HepG2 (cell line): ENCODE data around the gene DNASE1L2. TPM values are rescaled to one million over a fixed set of nuclear protein-coding genes. Genes with fewer than 3 reads are reported as not detected.
A peak's percentile ranks its signal among the peaks of the same experiment; 100 is the strongest.

Source experiments
- ATF4 ChIP-seq, 2 experiments: fragments of 450-650 bp in 1 of 2; sonication (generic) in 1 of 2; formaldehyde crosslinking; IDR thresholded peaks; 2 replicates each; pipeline versions ENCODE4 v1.5.0 to v1.8.0; 2020 to 2022; ENCODE audit warnings: mild to moderate bottlenecking in 1 of 2, missing genetic modification reagents in 1 of 2
- GATAD1 ChIP-seq: IDR thresholded peaks from 2 replicates; pipeline ENCODE4 v1.6.1; 2016; ENCODE audit warnings: missing genetic modification reagents, missing compliant biosample characterization
- HMG20A ChIP-seq: IDR thresholded peaks from 2 replicates; pipeline ENCODE4 v1.6.1; 2016; ENCODE audit warnings: borderline replicate concordance
- HNF4A ChIP-seq: sonication (generic); formaldehyde crosslinking; IDR thresholded peaks from 2 replicates; pipeline ENCODE4 v1.4.0; 2020; ENCODE audit warnings: missing genetic modification reagents
- HNRNPLL ChIP-seq: fragments of 200-400 bp; formaldehyde crosslinking; IDR thresholded peaks from 2 replicates; pipeline ENCODE4 v1.6.1; 2017; ENCODE audit warnings: mild to moderate bottlenecking, low read depth, low read length; ENCODE audit not compliant: poor library complexity, severe bottlenecking
- JUND ChIP-seq: sonication (generic); formaldehyde crosslinking; IDR thresholded peaks from 2 replicates; pipeline ENCODE4 v1.8.0; 2022; ENCODE audit warnings: mild to moderate bottlenecking, missing genetic modification reagents
- REXO4 ChIP-seq: sonication (generic); formaldehyde crosslinking; IDR thresholded peaks from 2 replicates; pipeline ENCODE4 v1.8.0; 2022; ENCODE audit warnings: missing genetic modification reagents, mild to moderate bottlenecking, borderline replicate concordance
- RFX1 ChIP-seq: fragments of 450-650 bp; IDR thresholded peaks from 2 replicates; pipeline ENCODE4 v1.6.1; 2017
- SIN3A ChIP-seq: IDR thresholded peaks from 2 replicates; pipeline ENCODE4 v1.6.1; 2011; ENCODE audit warnings: low read depth, mild to moderate bottlenecking, control low read depth, low read length, borderline replicate concordance
- SOX13 ChIP-seq, 3 experiments: fragments of 450-650 bp in 1 of 3; sonication (generic) in 1 of 3; formaldehyde crosslinking in 1 of 3; IDR thresholded peaks in 2 of 3; conservative IDR thresholded peaks in 1 of 3; 2 replicates each; pipeline versions ENCODE4 v1.5.0 to v1.6.1; 2016 to 2020; ENCODE audit warnings: antibody characterized with exemption in 1 of 3, mild to moderate bottlenecking in 1 of 3, missing compliant biosample characterization in 1 of 3, missing genetic modification reagents in 1 of 3, moderate library complexity in 1 of 3
- THYN1 ChIP-seq: sonication (generic); formaldehyde crosslinking; IDR thresholded peaks from 2 replicates; pipeline ENCODE4 v1.8.1; 2023; ENCODE audit warnings: low read depth, mild to moderate bottlenecking, moderate library complexity, missing genetic modification reagents, borderline replicate concordance
- ZNF224 ChIP-seq: sonication (generic); formaldehyde crosslinking; IDR thresholded peaks from 2 replicates; pipeline ENCODE4 v1.5.0; 2020; ENCODE audit warnings: mild to moderate bottlenecking, missing genetic modification reagents
- ZNF616 ChIP-seq: sonication (generic); formaldehyde crosslinking; IDR thresholded peaks from 2 replicates; pipeline ENCODE4 v1.5.0; 2020; ENCODE audit warnings: low read depth, mild to moderate bottlenecking, missing genetic modification reagents
- ZNF749 ChIP-seq: sonication (generic); formaldehyde crosslinking; IDR thresholded peaks from 2 replicates; pipeline ENCODE4 v1.8.0; 2022; ENCODE audit warnings: mild to moderate bottlenecking, missing genetic modification reagents, moderate library complexity, borderline replicate concordance
- ZNF768 ChIP-seq: sonication (generic); formaldehyde crosslinking; IDR thresholded peaks from 2 replicates; pipeline ENCODE4 v1.4.0; 2020; ENCODE audit warnings: missing genetic modification reagents
- ZNF784 ChIP-seq: sonication (generic); formaldehyde crosslinking; IDR thresholded peaks from 2 replicates; pipeline ENCODE4 v1.5.1; 2020; ENCODE audit warnings: missing genetic modification reagents, mild to moderate bottlenecking, borderline replicate concordance
- polyA plus RNA-seq, 8 experiments: library from polyadenylated mRNA; depleted of rRNA in 3 of 8; stranded (reverse) in 7 of 8; unstranded in 1 of 8; fragments of >200 nt; fragmentation: Illumina TruSeq in 4 of 8; extraction: Trizol in 4 of 8; gene quantifications; 2 replicates each; pipeline versions ENCODE4 v1.2.1 to v1.2.3, GENCODE V29; 2011 to 2016; ENCODE audit warnings: low read depth in 4 of 8, missing spikeins in 1 of 8, mixed read lengths in 1 of 8; ENCODE audit not compliant: insufficient read depth in 1 of 8
- total RNA-seq, 5 experiments: library from RNA; depleted of rRNA; stranded (reverse); fragments of >200 nt; fragmentation: Illumina TruSeq; extraction: Trizol; gene quantifications; 2 replicates each; pipeline ENCODE4 v1.2.3, GENCODE V29; 2016; ENCODE audit warnings: low read depth in 1 of 5
- TF ChIP-seq, protein P1 (sequence below): sonication (generic); formaldehyde crosslinking; IDR thresholded peaks from 2 replicates; pipeline ENCODE4 v1.4.0; 2020; ENCODE audit warnings: missing genetic modification reagents, borderline replicate concordance
- TF ChIP-seq, protein P2 (sequence below): sonication (generic); formaldehyde crosslinking; IDR thresholded peaks from 2 replicates; pipeline ENCODE4 v1.9.0; 2021; ENCODE audit warnings: missing genetic modification reagents, borderline replicate concordance
- TF ChIP-seq, protein P3 (sequence below): sonication (generic); formaldehyde crosslinking; IDR thresholded peaks from 2 replicates; pipeline ENCODE4 v1.5.1; 2020; ENCODE audit warnings: missing genetic modification reagents, mild to moderate bottlenecking, borderline replicate concordance

Gene DNASE1L2
- total and polyA plus RNA-seq, 2 of the 13 experiments (the other 11 are each of a cell fraction or from before 2014, with no cell fraction given) = 0.44 to 0.50 TPM

GRCh38 chr16:2213817-2214718 lies 22.2 kb upstream of the DNASE1L2 start (continued):
- TF ChIP-seq JUND (CRISPR knock-in tag) = no peak
- 0 out of 2 replicates have a peak, but pooled peaks have one; percentile 5 for TF ChIP-seq ZNF616 (CRISPR knock-in tag)
- no peak for TF ChIP-seq RFX1
- no peak for TF ChIP-seq ZNF749
- TF ChIP-seq HNRNPLL = no peak
- TF ChIP-seq ZNF784 (CRISPR knock-in tag) = peak; percentile 78; the same call in 1 of the 2 replicates
- no peak for TF ChIP-seq GATAD1 (CRISPR knock-in tag)
- no peak for TF ChIP-seq HNF4A (CRISPR knock-in tag)
- TF ChIP-seq ATF4 (CRISPR knock-in tag; IDR thresholded peaks at IDR 0.05) = no peak
- TF ChIP-seq SIN3A = no peak
- no peak for TF ChIP-seq HMG20A (CRISPR knock-in tag)
- no peak for TF ChIP-seq THYN1 (CRISPR knock-in tag)
- no peak for TF ChIP-seq SOX13 (IDR thresholded peaks at IDR 0.05)
- TF ChIP-seq SOX13 (CRISPR knock-in tag; conservative IDR thresholded peaks at IDR 0.05 in 1 of 2, IDR thresholded peaks at IDR 0.05 in 1 of 2) = no peak
- TF ChIP-seq, protein P1, sequence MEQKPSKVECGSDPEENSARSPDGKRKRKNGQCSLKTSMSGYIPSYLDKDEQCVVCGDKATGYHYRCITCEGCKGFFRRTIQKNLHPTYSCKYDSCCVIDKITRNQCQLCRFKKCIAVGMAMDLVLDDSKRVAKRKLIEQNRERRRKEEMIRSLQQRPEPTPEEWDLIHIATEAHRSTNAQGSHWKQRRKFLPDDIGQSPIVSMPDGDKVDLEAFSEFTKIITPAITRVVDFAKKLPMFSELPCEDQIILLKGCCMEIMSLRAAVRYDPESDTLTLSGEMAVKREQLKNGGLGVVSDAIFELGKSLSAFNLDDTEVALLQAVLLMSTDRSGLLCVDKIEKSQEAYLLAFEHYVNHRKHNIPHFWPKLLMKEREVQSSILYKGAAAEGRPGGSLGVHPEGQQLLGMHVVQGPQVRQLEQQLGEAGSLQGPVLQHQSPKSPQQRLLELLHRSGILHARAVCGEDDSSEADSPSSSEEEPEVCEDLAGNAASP (CRISPR knock-in tag) = no peak
- TF ChIP-seq ZNF224 = no peak
- TF ChIP-seq, protein P2, sequence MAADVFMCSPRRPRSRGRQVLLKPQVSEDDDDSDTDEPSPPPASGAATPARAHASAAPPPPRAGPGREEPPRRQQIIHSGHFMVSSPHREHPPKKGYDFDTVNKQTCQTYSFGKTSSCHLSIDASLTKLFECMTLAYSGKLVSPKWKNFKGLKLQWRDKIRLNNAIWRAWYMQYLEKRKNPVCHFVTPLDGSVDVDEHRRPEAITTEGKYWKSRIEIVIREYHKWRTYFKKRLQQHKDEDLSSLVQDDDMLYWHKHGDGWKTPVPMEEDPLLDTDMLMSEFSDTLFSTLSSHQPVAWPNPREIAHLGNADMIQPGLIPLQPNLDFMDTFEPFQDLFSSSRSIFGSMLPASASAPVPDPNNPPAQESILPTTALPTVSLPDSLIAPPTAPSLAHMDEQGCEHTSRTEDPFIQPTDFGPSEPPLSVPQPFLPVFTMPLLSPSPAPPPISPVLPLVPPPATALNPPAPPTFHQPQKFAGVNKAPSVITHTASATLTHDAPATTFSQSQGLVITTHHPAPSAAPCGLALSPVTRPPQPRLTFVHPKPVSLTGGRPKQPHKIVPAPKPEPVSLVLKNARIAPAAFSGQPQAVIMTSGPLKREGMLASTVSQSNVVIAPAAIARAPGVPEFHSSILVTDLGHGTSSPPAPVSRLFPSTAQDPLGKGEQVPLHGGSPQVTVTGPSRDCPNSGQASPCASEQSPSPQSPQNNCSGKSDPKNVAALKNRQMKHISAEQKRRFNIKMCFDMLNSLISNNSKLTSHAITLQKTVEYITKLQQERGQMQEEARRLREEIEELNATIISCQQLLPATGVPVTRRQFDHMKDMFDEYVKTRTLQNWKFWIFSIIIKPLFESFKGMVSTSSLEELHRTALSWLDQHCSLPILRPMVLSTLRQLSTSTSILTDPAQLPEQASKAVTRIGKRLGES = no peak
- TF ChIP-seq REXO4 (CRISPR knock-in tag) = no peak
- TF ChIP-seq ZNF768 = peak; percentile 12; the same call in 1 of the 2 replicates
- TF ChIP-seq, protein P3, sequence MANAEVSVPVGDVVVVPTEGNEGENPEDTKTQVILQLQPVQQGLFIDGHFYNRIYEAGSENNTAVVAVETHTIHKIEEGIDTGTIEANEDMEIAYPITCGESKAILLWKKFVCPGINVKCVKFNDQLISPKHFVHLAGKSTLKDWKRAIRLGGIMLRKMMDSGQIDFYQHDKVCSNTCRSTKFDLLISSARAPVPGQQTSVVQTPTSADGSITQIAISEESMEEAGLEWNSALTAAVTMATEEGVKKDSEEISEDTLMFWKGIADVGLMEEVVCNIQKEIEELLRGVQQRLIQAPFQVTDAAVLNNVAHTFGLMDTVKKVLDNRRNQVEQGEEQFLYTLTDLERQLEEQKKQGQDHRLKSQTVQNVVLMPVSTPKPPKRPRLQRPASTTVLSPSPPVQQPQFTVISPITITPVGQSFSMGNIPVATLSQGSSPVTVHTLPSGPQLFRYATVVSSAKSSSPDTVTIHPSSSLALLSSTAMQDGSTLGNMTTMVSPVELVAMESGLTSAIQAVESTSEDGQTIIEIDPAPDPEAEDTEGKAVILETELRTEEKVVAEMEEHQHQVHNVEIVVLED = no peak
